IPS-11a (cell line): Measurements from ENCODE around the gene LCN9.
"Not testable (repeated sequence)": the region's sequence is repeated elsewhere in the genome, so short reads cannot be mapped to it uniquely, and the experiment has no call there.

Source experiments
- H3K4me3 ChIP-seq: one replicate; pipeline ENCODE4 v1.5.1; 2013; ENCODE audit warnings: low read depth, low read length, control low read depth

LCN9 gene

GRCh38 chr9:135662758-135663450 lies at the start of gene LCN9:
Gene LCN9 (plus strand): TSS chr9:135663309. CDS start chr9:135663322, 13 bp downstream.
- no peak within 1 kb of the TSS for H3K4me3 ChIP-seq

- no peak overlapping the region for H3K4me3 ChIP-seq
Measured at GRCh38 chr9:135613946-135614805, 48.9 kb upstream of the LCN9 start.

GRCh38 chr9:135614821-135615665 lies 48.1 kb upstream of the LCN9 start:
- no peak overlapping the region for H3K4me3 ChIP-seq

GRCh38 chr9:135615666-135616618 lies 47.2 kb upstream of the LCN9 start:
- H3K4me3 ChIP-seq = no peak overlapping the region

- H3K4me3 ChIP-seq = no peak overlapping the region
Measured at GRCh38 chr9:135616619-135617537, 46.2 kb upstream of the LCN9 start.

- no peak overlapping the region for H3K4me3 ChIP-seq
Measured at GRCh38 chr9:135617538-135617900, 45.6 kb upstream of the LCN9 start.

- H3K4me3 ChIP-seq = no peak overlapping the region
Measured at GRCh38 chr9:135617991-135618411, 45.1 kb upstream of the LCN9 start.

- H3K4me3 ChIP-seq = no peak overlapping the region
Measured at GRCh38 chr9:135618866-135619598, 44.1 kb upstream of the LCN9 start.

GRCh38 chr9:135619599-135619886 lies 43.6 kb upstream of the LCN9 start:
- no peak overlapping the region for H3K4me3 ChIP-seq

GRCh38 chr9:135620558-135620957 lies 42.6 kb upstream of the LCN9 start:
- H3K4me3 ChIP-seq = no peak overlapping the region

GRCh38 chr9:135622415-135623020 lies 40.6 kb upstream of the LCN9 start:
- H3K4me3 ChIP-seq = no peak overlapping the region

GRCh38 chr9:135624282-135624681 lies 38.8 kb upstream of the LCN9 start:
- no peak overlapping the region for H3K4me3 ChIP-seq

GRCh38 chr9:135632841-135633240 lies 30.3 kb upstream of the LCN9 start:
- no peak overlapping the region for H3K4me3 ChIP-seq

- H3K4me3 ChIP-seq = not testable (repeated sequence)
Measured at GRCh38 chr9:135636930-135637530, 26.1 kb upstream of the LCN9 start.

- no peak within 1 kb of the TSS for H3K4me3 ChIP-seq
Measured at GRCh38 chr9:135639196-135639595, 23.9 kb upstream of the LCN9 start, which contains the start of gene GLT6D1. Gene GLT6D1 (minus strand): TSS chr9:135639540. CDS start chr9:135639187, 353 bp downstream.

- no peak overlapping the region for H3K4me3 ChIP-seq
Measured at GRCh38 chr9:135641047-135641446, 22.1 kb upstream of the LCN9 start.

- H3K4me3 ChIP-seq = no peak overlapping the region
Measured at GRCh38 chr9:135641745-135642144, 21.4 kb upstream of the LCN9 start.
